G401 (cell line): ENCODE data around the gene AGAP1. TPM values are rescaled to one million over a fixed set of nuclear protein-coding genes. Genes with fewer than 3 reads are reported as not detected.
A peak's percentile ranks its signal among the peaks of the same experiment; 100 is the strongest.

ENCODE experiments used
- DNase-seq: peaks from one replicate; pipeline ENCODE4 v3.0.0-alpha.2; 2015; ENCODE audit warnings: low spot score
- in situ Hi-C: cut with HindIII; loops from 2 replicates; pipeline ENCODE4 v1.10.0; 2016; ENCODE audit warnings: low sequenced_read_pairs, mixed read lengths
- total RNA-seq: library from RNA; depleted of rRNA; stranded (reverse); fragments of >200 nt; shearing (Covaris generic); gene quantifications from 2 replicates; pipeline ENCODE4 v1.2.3, GENCODE V29; 2014

AGAP1 gene
- total RNA-seq, 1 experiment from 2014 or later, result 14.4 TPM

GRCh38 chr2:236101311-236101950, 607.6 kb downstream of the AGAP1 start:
- no peak for DNase-seq
- in situ Hi-C loops, result no loop called here

DNA sequence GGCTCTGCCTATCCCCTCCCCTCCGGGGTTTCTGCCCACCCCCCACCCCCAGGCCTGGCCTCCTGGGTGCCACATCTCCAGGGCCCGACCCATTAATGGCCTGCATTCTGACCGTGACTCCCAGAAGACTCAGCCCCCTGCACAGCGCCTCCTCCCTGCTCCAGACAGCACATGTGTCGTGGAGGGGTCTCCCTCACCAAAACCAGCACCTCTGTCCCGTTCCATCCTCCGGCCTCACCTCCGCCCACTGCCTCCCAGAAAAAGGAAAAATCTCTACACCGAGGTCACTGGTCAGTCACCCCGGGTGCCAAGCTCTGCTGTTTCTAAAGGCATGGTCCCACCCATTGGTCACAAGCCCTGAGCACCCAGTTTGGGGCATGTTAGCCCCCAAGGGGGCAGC, 609.1 kb downstream of the AGAP1 start:
- in situ Hi-C loops, result no loop called here
- no peak for DNase-seq

- in situ Hi-C loops, result no loop called here
These were observed 610.1 kb downstream of the AGAP1 start for GRCh38 chr2:236103981-236104380.

DNA sequence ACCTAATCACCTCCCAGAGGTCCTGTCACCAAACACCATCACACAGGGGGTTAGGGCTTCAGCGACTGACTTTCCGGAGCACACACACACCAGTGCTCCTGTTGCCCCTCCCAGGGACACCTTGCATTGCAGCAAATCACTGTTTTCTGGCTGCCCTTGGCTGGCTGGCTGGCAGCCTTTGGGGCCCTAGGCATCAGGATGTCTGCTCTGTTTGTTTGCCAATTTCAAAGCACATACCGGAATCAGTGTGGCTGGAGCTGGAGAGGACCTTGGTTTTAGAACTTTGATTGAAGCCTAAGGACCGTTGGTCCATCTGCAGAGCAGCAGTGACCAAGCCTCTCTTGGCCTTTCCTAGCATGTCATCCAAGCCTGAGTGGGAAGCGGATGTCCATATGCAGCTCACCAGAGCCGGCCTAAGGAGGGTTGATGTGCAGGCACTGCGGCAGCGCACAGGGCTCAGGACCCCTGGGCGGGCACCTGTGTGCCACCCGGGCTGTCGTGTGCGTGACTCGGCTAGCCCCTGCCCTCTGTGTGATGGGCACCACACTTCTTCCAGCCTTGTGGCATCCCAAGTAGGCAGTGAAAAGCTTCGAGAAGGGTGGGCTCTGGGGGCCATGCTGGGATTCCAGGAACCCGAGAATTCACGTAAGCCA, 612.2 kb downstream of the AGAP1 start:
- in situ Hi-C loops, result no loop called here
- no peak for DNase-seq

More at GRCh38 chr2:236103981-236104380, 610.1 kb downstream of the AGAP1 start:
- DNase-seq, result no peak

- in situ Hi-C loops, result no loop called here
- no peak for DNase-seq
These were observed 612.9 kb downstream of the AGAP1 start for GRCh38 chr2:236106761-236107160.

- DNase-seq, result no peak
- in situ Hi-C loops, result no loop called here
These were observed 613.7 kb downstream of the AGAP1 start for GRCh38 chr2:236107536-236107935.

- in situ Hi-C loops, result no loop called here
- no peak for DNase-seq
These were observed 614.2 kb downstream of the AGAP1 start for GRCh38 chr2:236107942-236108625.

DNA sequence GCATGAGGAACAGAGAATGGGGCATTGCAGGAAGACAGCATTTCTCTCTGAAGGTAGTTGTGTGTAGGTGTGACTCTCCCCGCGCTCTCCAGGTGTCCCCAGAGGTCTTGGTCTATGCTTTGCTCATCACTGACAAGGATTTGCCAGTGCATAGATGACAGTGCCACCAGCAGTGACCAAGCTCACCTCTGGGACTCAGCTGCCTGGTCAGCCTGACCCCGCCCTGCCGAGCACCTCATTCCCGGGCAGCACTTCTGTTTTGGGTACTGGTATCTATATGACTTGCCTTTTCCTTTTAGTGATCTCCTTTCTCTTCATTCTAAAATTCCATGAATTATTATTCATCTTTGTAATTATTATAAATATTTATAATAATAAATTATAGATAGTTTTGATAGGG, 615.2 kb downstream of the AGAP1 start:
- no peak for DNase-seq
- in situ Hi-C loops, result no loop called here

DNA sequence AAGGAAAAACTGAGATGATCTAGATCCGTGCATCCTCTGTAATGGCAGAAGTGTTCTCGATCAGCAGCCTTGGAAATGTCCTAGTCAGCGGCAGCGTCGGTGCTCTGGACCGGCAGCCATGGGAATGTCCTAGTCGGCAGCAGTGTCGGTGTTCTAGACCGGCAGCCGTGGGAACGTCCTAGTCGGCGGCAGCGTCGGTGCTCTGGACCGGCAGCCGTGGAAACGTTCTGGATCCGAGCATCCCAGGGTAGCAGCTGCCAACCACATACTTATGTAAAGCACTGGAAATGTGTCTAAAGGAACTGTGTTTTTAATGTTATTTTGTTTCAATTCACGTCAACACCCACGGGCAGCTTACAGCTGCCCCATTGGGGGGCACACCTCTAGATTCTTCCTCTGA, 615.6 kb downstream of the AGAP1 start:
- in situ Hi-C loops, result no loop called here
- DNase-seq, result no peak

DNA sequence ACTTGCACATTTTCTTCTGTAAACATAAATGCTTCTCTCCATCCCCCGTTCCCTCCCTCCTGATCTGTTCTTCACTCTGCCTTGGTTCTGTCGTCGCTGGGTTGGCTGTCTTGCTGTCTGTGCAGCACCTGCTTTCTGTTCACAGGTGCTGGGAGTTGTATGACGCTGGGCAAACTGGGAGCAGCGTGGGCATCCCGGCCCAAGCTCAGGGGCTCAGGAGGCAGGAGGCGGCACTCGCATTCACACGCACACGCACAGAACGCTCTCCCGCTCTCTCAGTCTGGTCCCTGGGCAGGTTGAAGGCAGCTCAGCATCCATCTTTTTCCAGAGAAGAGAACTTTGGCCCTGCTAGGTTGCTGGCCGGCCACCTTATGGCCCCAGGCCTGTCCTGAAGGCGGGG, 618.6 kb downstream of the AGAP1 start:
- no peak for DNase-seq
- in situ Hi-C loops, result no loop called here

- in situ Hi-C loops, result no loop called here
These were observed 619.6 kb downstream of the AGAP1 start for GRCh38 chr2:236113425-236113824.

DNA sequence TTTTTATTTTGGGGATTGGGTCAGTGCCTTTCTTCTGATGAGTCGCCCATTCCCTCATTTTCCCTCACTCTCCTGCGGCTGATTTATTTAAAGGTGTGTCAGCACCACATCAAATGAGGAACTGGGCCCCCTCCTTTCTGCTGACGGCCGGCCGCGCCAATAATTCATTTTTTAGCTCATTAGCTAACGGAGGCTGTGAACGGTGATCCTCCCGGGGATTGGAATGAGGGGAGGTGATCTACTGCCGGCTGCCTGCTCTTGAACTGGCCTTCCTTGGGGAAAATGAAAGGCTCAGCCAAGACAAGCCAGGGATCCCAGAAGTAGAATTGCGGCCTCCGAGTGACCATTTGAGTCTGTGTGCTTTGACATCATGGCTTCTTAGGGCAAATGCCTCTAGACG, 620.1 kb downstream of the AGAP1 start:
- in situ Hi-C loops, result no loop called here
- no peak for DNase-seq

More at GRCh38 chr2:236113425-236113824, 619.6 kb downstream of the AGAP1 start:
- DNase-seq, result no peak

DNA sequence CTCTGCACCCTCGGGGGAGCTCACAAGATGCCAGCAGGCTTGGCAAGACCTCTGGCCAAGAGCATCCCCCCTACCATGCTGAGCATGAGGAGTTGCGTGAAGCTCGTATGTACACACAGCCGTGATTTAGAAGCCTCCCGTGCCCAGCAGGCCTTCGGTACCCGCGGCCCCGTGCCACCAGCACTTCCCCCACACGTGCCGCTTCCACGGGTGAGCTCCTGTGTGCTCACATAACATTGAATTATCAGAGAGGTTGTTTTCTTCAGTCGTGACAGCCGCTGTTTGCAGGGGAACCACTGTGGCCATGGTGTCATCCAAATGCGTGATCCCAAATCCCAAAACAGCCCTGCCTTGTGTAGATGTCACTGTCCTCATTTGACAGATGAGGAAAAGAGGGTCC, 621.1 kb downstream of the AGAP1 start:
- no peak for DNase-seq
- in situ Hi-C loops, result no loop called here

- no peak for DNase-seq
- in situ Hi-C loops, result no loop called here
These were observed 623.6 kb downstream of the AGAP1 start for GRCh38 chr2:236117401-236117800.

GRCh38 chr2:236117861-236118269, 624.0 kb downstream of the AGAP1 start:
- in situ Hi-C loops, result no loop called here
- DNase-seq, result no peak

DNA sequence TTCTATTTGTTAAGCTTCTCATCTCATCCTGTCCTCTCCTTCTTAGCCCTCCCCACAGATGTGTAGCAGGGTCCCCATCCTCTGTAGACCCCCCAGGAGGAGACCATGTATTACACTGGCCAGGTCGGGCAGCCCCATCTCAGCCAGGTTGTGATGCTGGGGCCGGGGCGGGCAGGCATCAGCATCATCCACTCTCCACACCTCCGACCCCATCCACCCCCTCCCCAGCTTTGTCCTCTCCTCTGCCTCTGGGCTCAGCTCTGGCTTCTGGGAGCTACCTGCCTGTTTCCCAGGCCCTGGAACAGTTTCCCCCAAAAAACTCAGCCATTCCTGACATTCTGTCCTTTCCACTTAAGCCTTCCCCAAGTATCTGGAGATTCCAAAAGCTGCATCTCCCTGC, 625.2 kb downstream of the AGAP1 start:
- in situ Hi-C loops, result no loop called here
- no peak for DNase-seq

GRCh38 chr2:236119476-236119875, 625.6 kb downstream of the AGAP1 start:
- in situ Hi-C loops, result no loop called here
- DNase-seq, result no peak

DNA sequence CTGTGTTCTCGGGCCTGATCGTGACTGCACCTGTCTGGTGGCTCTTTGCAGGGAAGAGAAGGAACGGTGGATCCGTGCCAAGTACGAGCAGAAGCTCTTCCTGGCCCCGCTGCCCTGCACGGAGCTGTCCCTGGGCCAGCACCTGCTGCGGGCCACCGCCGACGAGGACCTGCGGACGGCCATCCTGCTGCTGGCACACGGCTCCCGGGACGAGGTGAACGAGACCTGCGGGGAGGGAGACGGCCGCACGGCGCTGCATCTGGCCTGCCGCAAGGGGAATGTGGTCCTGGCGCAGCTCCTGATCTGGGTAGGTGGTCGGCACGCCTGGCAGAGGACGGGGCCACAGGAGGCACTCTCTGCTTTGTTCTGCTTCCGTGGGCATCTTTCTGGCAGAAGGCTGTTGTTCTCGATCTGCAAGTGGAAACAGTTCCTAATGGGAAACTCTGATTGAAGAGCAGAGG, 626.3 kb downstream of the AGAP1 start:
- peak; percentile 91 for DNase-seq
- in situ Hi-C loops, result no loop called here

GRCh38 chr2:236120829-236121228, 627.0 kb downstream of the AGAP1 start:
- no peak for DNase-seq
- in situ Hi-C loops, result no loop called here

GRCh38 chr2:236121546-236121945, 627.7 kb downstream of the AGAP1 start:
- in situ Hi-C loops, result no loop called here
- DNase-seq, result no peak
